VCaP (cell line): ENCODE results near the gene EGR1.

Source experiments
- H3K27ac ChIP-seq: fragments of 450-650 bp; 2 replicates; pipeline ENCODE4 v1.5.1; 2017
- CTCF ChIP-seq: fragments of 450-650 bp; conservative IDR thresholded peaks from 2 replicates; pipeline ENCODE4 v1.5.1; 2017; ENCODE audit warnings: mild to moderate bottlenecking, moderate library complexity

The EGR1 gene

GRCh38 chr5:138465261-138466124 lies at the start of gene EGR1:
TSS of gene EGR1 (plus strand) at chr5:138465479. CDS start at chr5:138465762, 283 bp downstream.
- TF ChIP-seq CTCF = peak; percentile 16; the same call in 1 of the 2 replicates
- peak within 1 kb of the TSS; percentile 99 for H3K27ac ChIP-seq

- no peak for TF ChIP-seq CTCF
Measured at GRCh38 chr5:138418444-138418843, 46.8 kb upstream of the EGR1 start.

GRCh38 chr5:138425079-138425478 lies 40.2 kb upstream of the EGR1 start:
- TF ChIP-seq CTCF = no peak

More at GRCh38 chr5:138418444-138418843, 46.8 kb upstream of the EGR1 start:
- no peak overlapping the region for H3K27ac ChIP-seq

GRCh38 chr5:138435943-138436342 lies 29.3 kb upstream of the EGR1 start:
- no peak for TF ChIP-seq CTCF
- no peak overlapping the region for H3K27ac ChIP-seq

More at GRCh38 chr5:138425079-138425478, 40.2 kb upstream of the EGR1 start:
- no peak overlapping the region for H3K27ac ChIP-seq

DNA sequence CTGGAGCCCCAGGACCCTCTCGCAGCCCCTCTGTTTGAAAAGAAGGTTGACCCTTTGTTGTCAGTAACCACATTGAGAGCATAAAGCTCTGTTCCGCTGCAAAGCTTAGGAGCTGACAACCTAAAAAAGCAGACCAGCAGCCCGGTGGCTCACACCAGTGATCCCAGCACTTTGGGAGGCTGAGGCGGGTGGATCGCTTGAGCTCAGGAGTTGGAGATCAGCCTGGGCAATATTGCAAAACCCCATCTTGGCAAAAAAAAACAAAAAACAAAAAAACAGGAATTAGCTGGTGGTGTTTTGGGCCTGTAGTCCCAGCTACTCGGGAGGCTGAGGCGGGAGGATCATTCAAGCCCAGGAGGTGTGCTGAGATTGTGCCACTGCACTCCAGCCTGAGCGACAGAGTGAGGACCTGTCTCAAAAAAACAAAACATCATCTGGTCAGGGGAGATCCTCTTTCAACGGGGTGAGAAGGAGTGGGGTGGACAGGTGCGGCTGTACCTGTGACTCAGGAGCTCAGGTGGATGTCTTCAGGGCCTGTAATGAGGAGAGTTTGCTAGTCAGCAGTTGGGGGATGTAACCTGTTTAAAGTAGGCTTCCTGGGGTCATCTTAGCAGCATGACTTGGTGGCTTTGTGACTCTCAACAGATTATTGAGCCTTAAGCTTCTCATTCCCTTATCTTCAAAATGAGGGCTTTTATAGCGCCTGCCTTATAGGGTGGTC lies 27.1 kb upstream of the EGR1 start:
- TF ChIP-seq CTCF = no peak
- H3K27ac ChIP-seq = peak overlapping the region; percentile 60

GRCh38 chr5:138438724-138439476 lies 26.4 kb upstream of the EGR1 start, which contains the start of gene REEP2:
TSS of gene REEP2 (plus strand) at chr5:138439057. CDS start at chr5:138439209, 152 bp downstream.
- TF ChIP-seq CTCF = no peak
- H3K27ac ChIP-seq = peak within 1 kb of the TSS; percentile 60
